Non-pigmented ciliary epithelial cell (primary cell): Measurements from ENCODE around the gene TNK1.
"Not testable (repeated sequence)": the region's sequence is repeated elsewhere in the genome, so short reads cannot be mapped to it uniquely, and the experiment has no call there.

Source experiments
- DNase-seq: peaks from one replicate; pipeline ENCODE4 v3.0.0-alpha.2; 2010; ENCODE audit warnings: low read depth

TNK1 gene

DNA sequence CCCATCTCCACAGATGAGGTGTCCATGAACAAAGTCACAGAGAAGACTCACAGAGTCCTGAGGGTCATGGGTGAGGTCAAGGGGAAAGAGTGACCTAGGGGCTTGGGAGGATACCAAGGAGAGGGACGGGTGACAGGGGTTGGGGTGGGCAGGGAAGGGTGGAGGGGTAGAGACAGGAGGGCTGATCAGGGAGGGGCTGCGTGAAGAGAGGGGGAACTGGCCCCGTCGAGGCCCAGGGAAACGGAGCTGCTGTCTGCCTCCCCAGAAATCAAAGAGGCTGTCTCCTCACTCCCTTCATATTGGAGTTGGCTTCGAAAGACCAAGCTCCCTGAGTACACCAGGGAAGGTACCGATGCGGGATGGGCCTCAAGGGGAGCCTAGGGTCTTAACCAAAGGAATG lies 25.3 kb upstream of the TNK1 start:
- DNase-seq = no peak

GRCh38 chr17:7356072-7356549 lies 24.8 kb upstream of the TNK1 start:
- DNase-seq = no peak

GRCh38 chr17:7356756-7357155 lies 24.1 kb upstream of the TNK1 start:
- no peak for DNase-seq

- no peak for DNase-seq
Measured at GRCh38 chr17:7357381-7357780, 23.5 kb upstream of the TNK1 start.

DNA sequence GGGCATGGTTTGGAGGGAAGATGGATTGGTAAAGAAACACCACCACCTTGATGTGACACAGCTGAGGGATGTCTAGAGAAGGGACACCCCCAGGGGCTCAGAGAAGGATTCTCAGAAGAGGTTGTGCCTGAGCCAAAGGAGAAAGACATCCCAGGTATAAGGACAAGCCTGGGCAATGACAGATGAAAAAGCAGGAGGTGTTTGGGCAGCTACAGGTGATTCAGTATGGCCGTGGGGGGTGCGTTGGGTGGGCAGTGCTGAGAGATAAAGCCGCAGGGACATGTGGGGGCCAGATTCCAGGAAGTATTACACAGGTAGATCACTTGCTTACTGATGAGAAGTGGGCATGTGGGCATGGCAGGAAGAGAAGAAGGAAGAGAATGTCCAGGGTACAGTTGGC lies 19.0 kb upstream of the TNK1 start:
- DNase-seq = no peak

GRCh38 chr17:7363311-7363710 lies 17.6 kb upstream of the TNK1 start:
- DNase-seq = no peak

- DNase-seq = not testable (repeated sequence)
Measured at GRCh38 chr17:7365963-7366362, 14.9 kb upstream of the TNK1 start.

DNA sequence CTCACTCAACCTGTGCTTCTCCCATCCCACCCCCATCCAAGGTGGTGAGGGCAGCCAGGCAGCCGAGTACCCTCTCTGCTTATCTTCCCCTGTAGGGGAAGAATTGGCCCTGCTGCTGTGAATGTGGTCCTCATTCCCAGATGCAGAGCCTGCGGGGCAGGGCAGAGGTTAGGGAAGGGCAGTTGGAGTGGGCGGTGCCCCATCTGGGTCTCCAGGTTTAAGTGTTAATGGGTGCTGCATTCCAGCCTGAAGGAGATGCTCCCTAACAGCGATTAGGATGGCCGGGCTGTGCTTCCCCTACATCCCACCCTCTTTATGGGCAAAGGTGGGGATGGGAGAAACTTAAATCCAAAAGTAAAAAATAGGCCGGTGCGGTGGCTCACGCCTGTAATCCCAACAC lies 13.8 kb upstream of the TNK1 start:
- DNase-seq = no peak

DNA sequence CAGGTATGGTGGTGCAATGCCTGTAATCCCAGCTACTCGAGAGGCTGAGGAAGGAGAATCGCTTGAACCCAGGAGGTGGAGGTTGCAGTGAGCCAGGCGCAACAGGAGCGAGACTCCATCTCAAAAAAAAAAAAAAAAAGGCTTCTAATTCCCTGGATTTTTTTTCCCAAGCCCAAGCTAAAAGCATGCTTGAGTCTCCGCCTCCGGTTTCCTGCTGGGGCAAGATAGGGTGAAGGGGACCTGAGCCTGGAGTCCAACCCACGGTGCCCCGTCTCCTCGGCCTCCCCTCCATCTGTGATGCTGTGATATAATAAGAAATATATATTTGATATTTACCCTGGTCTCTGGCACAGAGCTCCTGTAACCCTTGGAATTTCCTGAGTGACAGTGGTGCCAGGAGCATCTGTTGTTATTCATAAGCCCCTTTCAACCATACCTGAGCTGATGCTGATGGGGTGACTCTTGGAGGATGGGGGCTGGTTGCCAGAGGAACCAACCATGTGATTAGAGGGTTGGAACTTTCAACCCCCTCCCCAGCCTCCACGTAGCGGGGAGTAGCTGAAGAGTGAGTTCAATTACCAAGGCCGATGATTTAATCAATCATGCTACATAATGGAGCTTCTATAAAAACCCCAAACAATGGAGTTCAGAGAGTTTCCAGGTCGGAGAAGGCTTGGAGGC lies 12.8 kb upstream of the TNK1 start:
- DNase-seq = no peak

- DNase-seq = not testable (repeated sequence)
Measured at GRCh38 chr17:7368599-7368994, 12.3 kb upstream of the TNK1 start.

DNA sequence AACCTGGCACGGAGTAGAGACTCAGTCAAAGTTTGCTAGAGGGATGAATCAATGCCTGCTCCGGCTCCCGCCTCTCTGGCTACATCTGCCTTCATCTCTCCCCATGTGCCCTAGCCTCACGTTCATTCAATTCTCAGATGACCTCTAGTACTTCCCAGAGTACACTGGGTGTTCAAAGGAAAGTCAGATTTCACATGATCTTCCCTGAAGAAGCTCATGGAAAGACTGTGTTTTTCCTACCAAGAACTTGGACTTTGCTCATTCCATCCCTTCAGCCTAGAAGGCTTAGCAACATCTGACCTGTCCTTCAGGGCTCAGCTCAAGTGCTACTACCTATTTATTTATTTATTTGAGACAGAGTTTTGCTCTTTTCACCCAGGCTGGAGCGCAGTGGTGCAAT lies 11.1 kb upstream of the TNK1 start:
- no peak for DNase-seq

DNA sequence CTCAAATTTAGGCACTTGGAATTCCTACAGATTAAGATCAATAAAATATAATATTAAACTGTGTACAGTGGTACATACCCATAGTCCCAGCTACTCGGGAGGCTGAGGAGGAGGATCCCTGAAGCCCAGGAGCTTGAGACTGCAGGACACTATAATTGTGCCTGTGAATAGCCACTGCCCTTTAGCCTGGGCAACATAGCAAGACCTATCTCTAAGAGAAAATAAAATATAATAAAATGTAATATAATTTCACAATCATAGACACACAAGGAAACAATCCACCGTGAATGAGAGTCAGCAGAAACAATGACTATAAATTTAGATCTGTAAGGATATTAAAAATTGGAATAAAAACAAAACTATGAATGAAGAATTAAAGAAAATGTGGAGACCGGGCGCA lies 10.0 kb upstream of the TNK1 start:
- DNase-seq = no peak

DNA sequence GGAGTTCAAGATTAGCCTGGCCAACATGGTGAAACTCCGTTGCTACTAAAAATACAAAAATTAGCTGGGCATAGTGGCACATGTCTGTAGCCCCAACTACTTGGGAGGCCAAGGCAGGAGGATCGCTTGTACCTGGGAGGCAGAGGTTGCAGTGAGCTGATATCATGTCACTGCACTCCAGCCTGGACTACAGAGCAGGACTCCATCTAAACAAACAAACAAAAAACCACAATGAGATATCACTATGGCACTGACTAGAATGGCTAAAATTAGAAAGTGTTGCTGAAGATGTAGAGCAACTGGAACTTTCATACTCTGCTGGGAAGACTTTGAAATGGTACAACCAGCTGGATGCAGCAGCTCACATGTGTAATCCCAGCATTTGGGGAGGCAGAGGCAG lies 6.5 kb upstream of the TNK1 start:
- no peak for DNase-seq

GRCh38 chr17:7379134-7379533 lies 1.8 kb upstream of the TNK1 start:
- DNase-seq = no peak

GRCh38 chr17:7380321-7380720 lies 568 bp upstream of the TNK1 start:
- DNase-seq = no peak

DNA sequence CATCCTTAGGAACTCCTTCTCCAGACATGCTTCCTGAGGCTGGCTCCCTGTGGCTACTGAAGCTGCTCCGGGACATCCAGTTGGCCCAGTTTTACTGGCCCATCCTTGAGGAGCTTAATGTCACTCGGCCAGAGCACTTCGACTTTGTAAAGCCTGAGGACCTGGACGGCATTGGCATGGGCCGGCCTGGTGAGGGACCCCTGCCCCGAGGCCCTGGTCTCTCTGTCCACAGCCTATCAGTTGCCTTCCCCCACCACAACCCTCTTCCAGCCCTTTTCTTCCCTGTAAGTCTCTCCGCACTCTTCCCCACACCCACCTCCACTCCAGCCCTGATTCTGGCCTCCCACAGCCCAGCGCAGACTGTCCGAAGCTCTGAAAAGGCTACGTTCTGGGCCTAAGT lies 2.0 kb downstream of the TNK1 start:
- DNase-seq = no peak

DNA sequence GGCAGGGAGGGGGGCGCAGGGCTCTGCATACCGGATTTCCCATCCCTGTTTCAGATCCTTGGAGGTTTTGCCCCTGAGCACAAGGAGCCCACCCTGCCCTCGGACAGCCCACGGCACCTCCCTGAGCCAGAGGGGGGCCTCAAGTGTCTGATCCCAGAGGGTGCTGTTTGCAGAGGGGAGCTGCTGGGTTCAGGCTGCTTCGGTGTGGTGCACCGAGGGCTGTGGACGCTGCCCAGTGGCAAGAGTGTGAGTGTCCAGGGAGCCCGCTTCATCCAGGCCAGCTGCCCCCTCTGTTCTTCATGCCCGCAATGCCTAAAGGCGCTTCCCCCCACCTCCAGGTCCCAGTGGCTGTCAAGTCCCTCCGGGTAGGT lies 2.5 kb downstream of the TNK1 start:
- no peak for DNase-seq

- DNase-seq = no peak
Measured at GRCh38 chr17:7383742-7384488, 3.0 kb downstream of the TNK1 start.

- DNase-seq = no peak
Measured at GRCh38 chr17:7384489-7385081, 3.7 kb downstream of the TNK1 start.

DNA sequence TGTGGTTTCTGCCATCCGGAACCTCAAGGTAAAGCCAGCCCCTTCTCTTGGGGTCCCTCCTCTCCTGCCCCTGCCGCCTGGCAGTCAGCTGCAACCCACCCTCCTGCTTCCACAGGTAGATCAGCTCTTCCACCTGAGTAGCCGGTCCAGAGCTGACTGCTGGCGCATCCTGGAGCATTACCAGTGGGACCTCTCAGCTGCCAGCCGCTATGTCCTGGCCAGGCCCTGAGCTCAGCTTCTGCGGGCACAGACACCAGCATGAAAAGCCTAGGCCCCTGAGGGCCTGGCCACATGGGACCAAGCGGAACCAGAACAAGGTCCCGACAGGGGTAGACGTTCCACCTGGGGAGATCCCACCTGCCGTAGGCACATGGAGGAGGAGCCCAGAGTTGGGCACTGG lies 8.0 kb downstream of the TNK1 start:
- DNase-seq = no peak

- no peak for DNase-seq
Measured at GRCh38 chr17:7389924-7390910, 9.3 kb downstream of the TNK1 start.

GRCh38 chr17:7391307-7391706 lies 10.4 kb downstream of the TNK1 start:
- no peak for DNase-seq
